Right lobe of liver (tissue), 6 donors: ENCODE measurements around the gene RAB36. TPM values are rescaled to one million over a fixed set of nuclear protein-coding genes. Genes with fewer than 3 reads are reported as not detected.

Source experiments
- ATAC-seq, 4 donors: fragments of 200-7000 bp; cut with Tn5 transposase; one replicate each; pipeline ENCODE4 v1.9.1; 2020; ENCODE audit warnings: mild to moderate bottlenecking in 4 of 4, moderate library complexity in 4 of 4
- DNase-seq, 3 donors: peaks; one replicate each; pipeline ENCODE4 v3.0.0-alpha.2; 2020
- H3K27ac ChIP-seq, 3 donors: fragments of 200-600 bp; one replicate each; pipeline ENCODE4 v1.8.0; 2022
- H3K27me3 ChIP-seq, 2 donors: fragments of 200-600 bp; one replicate each; pipeline ENCODE4 v1.8.0; 2022
- H3K36me3 ChIP-seq, 4 donors: fragments of 200-600 bp; sonication (generic) in 1 of 4; one replicate each; pipeline versions ENCODE4 v1.5.1 to v1.8.0; 2017 to 2022; ENCODE audit warnings: control low read depth in 1 of 4
- H3K4me1 ChIP-seq, 4 donors: fragments of 200-600 bp; sonication (generic) in 1 of 4; one replicate each; pipeline versions ENCODE4 v1.5.1 to v1.8.0; 2017 to 2022; ENCODE audit warnings: control low read depth in 1 of 4
- H3K4me3 ChIP-seq, 3 donors: fragments of 200-600 bp; one replicate each; pipeline ENCODE4 v1.8.0; 2022
- H3K9me3 ChIP-seq, 4 donors: fragments of 200-600 bp; sonication (generic) in 1 of 4; one replicate each; pipeline versions ENCODE4 v1.5.1 to v1.8.0; 2017 to 2022; ENCODE audit warnings: control low read depth in 1 of 4
- POLR2A ChIP-seq: fragments of 450-650 bp; IDR thresholded peaks from one replicate; pipeline ENCODE4 v1.6.1; 2017; ENCODE audit warnings: antibody characterized with exemption, mild to moderate bottlenecking
- whole genome bisulfite sequencing: methylation state at CpG from one replicate; pipeline ENCODE4 v1.1.6; 2018; ENCODE audit warnings: low coverage, low lambda C conversion rate; ENCODE audit not compliant: insufficient coverage; ENCODE audit errors: missing lambda C conversion rate; 5-methylcytosine and 5-hydroxymethylcytosine counted together
- intact Hi-C, 2 donors: fragments of 100-400 bp; cut with DNase I; formaldehyde crosslinking; loops; one replicate each; pipeline versions ENCODE4 v1.11.2 to v1.14.1; 2022
- total RNA-seq, 6 experiments: library from RNA; depleted of rRNA in 2 of 6; stranded (reverse); fragments of >200 nt in 2 of 6; fragmentation: NEBNext Ultra II Directional in 3 of 6; extraction: Animal tissue kit (Norgen Biotek cat#: 25700) in 3 of 6; gene quantifications; one replicate each; pipeline versions ENCODE4 v1.1.0 to v1.2.4, GENCODE V29; 2016 to 2023
- TF ChIP-seq, protein P1 (sequence below), 4 donors: fragments of 200-600 bp in 3 of 4; fragments of 450-650 bp in 1 of 4; IDR thresholded peaks; one replicate each; pipeline versions ENCODE4 v1.5.1 to v1.8.0; 2016 to 2022; ENCODE audit warnings: antibody characterized with exemption in 4 of 4, mild to moderate bottlenecking in 2 of 4
- donor health status: DM: no; HTN: yes; CAD: no.
- donor health status: DM: no; HTN: no; CAD: no.
- donor health status: DM: no; HTN: no; CAD: no.
- donor health status: DM: no; HTN: yes; CAD: no.
- donor health status: DM: no; HTN: yes; CAD: no.

RAB36 gene
- total RNA-seq, 6 experiments from 2014 or later: 0.07 to 0.65 (median 0.19) TPM

- Histone ChIP-seq H3K4me3 (no peak overlapping the region), H3K4me1 (peaks cover 0 to 6% (median 0%) of the 10 kb centered on the region in 4 donors), H3K27ac (no peak overlapping the region), H3K27me3 (no peaks in the 10 kb centered on the region), H3K36me3 (no peaks in the 10 kb centered on the region), H3K9me3 (no peaks in the 10 kb centered on the region)
- no peak for ATAC-seq
- WGBS: 73% methylated on average over 6 of the region's 22 CpGs
- peak in 1 of 3 donors; percentile 49 for DNase-seq
- intact Hi-C loops: no loop called here
- no peak for TF ChIP-seq POLR2A
- TF ChIP-seq, protein P1, sequence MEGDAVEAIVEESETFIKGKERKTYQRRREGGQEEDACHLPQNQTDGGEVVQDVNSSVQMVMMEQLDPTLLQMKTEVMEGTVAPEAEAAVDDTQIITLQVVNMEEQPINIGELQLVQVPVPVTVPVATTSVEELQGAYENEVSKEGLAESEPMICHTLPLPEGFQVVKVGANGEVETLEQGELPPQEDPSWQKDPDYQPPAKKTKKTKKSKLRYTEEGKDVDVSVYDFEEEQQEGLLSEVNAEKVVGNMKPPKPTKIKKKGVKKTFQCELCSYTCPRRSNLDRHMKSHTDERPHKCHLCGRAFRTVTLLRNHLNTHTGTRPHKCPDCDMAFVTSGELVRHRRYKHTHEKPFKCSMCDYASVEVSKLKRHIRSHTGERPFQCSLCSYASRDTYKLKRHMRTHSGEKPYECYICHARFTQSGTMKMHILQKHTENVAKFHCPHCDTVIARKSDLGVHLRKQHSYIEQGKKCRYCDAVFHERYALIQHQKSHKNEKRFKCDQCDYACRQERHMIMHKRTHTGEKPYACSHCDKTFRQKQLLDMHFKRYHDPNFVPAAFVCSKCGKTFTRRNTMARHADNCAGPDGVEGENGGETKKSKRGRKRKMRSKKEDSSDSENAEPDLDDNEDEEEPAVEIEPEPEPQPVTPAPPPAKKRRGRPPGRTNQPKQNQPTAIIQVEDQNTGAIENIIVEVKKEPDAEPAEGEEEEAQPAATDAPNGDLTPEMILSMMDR (IDR thresholded peaks at IDR 0.05): no peak
These were observed 12.6 kb downstream of the RAB36 start for GRCh38 chr22:23157560-23158515.

- TF ChIP-seq, protein P1 (IDR thresholded peaks at IDR 0.05): no peak
- TF ChIP-seq POLR2A: no peak
- no CpG with 5 or more reads among the region's 14 CpGs for WGBS
- Histone ChIP-seq H3K27ac (no peak overlapping the region), H3K4me3 (no peak overlapping the region), H3K36me3 (no peaks in the 10 kb centered on the region), H3K4me1 (peaks cover 0 to 12% (median under 1%) of the 10 kb centered on the region in 4 donors), H3K27me3 (no peaks in the 10 kb centered on the region), H3K9me3 (no peaks in the 10 kb centered on the region)
- DNase-seq: peak in 1 of 3 donors; percentile 42
- intact Hi-C loops: no loop called here
- no peak for ATAC-seq
These were observed 13.4 kb downstream of the RAB36 start for GRCh38 chr22:23158516-23159290.

DNA sequence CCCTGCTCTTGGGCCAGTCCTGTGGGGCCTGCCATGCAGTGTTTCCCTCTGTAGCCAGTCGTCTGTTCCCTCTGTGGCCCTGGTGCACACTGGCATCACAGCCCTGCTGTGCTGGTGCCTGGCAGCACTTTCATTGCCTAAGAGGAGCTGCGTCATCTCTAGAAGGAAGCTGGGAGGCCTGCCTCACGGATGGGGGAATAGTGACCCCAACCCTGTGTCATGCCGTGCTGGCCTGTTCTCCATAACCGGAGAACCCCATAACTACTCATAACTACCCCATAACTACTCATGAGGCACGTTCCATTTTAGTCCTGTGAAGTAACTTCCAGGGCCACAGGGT lies 14.0 kb downstream of the RAB36 start:
- ATAC-seq (no peak), DNase-seq (no peak)
- Histone ChIP-seq H3K4me3 (no peak overlapping the region), H3K27me3 (no peaks in the 10 kb centered on the region), H3K9me3 (no peaks in the 10 kb centered on the region), H3K4me1 (peaks cover 0 to 17% (median 3%) of the 10 kb centered on the region in 4 donors), H3K27ac (no peak overlapping the region), H3K36me3 (no peaks in the 10 kb centered on the region)
- no peak for TF ChIP-seq POLR2A
- TF ChIP-seq, protein P1 (IDR thresholded peaks at IDR 0.05): no peak
- no CpG with 5 or more reads among the region's 6 CpGs for WGBS
- intact Hi-C loops: no loop called here

DNA sequence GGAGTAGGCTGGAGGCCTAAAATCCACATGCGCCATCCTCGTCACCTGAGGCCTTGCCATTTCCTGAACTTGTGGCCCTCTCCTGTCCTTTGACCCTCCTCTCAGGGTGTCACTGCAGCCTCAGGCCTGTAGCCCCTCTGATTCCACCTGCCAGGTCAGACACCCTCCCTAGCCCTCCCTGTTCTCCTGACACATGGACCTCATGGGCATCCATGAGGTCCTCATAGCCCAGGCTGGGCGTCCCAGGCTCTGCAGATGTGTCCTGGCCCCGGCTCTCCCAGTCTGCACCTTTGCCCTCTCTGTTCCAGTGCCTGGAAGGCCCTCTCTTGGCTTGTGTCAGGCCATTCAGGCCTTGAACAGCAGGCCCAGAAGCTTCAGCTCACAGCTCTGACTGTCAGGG lies 15.8 kb downstream of the RAB36 start:
- intact Hi-C loops: loop anchor here in 1 of 2 donors (10.0 kb wide), 1 partner anchor 224 kb away; no protein-coding TSS in a partner anchor

More for the DNA sequence above, 15.8 kb downstream of the RAB36 start:
- Histone ChIP-seq H3K4me3 (no peak overlapping the region), H3K27me3 (no peaks in the 10 kb centered on the region), H3K9me3 (no peaks in the 10 kb centered on the region), H3K4me1 (peaks cover 0 to 31% (median 10%) of the 10 kb centered on the region in 4 donors), H3K27ac (no peak overlapping the region), H3K36me3 (no peaks in the 10 kb centered on the region)
- ATAC-seq: no peak
- WGBS: no CpG with 5 or more reads among the region's 4 CpGs
- no peak for DNase-seq
- no peak for TF ChIP-seq POLR2A
